GM18868 (cell line): ENCODE measurements around the gene PNLIPRP1.

ENCODE experiments used
- ATAC-seq: cut with Tn5 transposase; IDR thresholded peaks from one replicate; pipeline ENCODE4 v1.9.1; 2021; ENCODE audit warnings: mild to moderate bottlenecking, moderate library complexity; ENCODE audit not compliant: unreplicated experiment

Gene PNLIPRP1

DNA sequence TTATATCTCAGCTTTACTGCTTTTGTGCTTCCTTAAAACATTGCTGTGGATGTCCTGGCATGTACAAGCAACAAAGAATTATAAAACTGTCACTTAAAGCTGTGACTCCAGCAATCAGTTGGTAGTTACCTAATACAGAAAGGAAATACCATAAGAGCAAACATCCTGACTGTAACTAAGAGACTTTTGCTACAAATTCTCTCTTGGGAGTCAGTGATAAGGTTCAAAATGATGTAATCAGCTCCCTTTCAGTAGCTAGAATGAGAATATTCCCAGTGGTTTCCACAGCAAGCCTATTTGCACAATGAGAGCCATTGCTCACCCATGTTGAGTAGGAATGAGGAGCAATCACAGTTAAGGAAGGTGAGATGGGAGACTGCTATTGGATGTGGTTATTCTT lies 7.6 kb downstream of the PNLIPRP1 start:
- ATAC-seq = no peak

DNA sequence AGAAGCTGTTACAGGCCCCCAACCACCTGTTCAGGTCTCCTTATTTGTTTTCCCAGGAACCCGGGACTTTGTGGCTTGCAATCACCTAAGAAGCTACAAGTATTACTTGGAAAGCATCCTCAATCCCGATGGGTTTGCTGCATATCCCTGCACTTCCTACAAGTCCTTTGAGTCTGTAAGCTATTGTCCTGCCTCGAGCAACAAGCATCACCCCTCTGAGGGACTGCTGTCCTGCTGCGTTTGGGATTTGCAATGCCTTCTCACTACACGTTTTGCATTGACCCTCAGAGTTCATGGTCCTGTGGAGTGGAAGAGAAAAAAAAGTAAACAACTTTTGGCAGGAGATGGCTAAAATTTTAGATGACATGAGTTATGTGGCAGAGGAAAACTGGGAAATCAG lies 9.2 kb downstream of the PNLIPRP1 start:
- ATAC-seq = no peak

- no peak for ATAC-seq
Measured at GRCh38 chr10:116602648-116603400, 12.1 kb downstream of the PNLIPRP1 start.

- ATAC-seq = no peak
Measured at GRCh38 chr10:116606061-116606483, 15.3 kb downstream of the PNLIPRP1 start.

DNA sequence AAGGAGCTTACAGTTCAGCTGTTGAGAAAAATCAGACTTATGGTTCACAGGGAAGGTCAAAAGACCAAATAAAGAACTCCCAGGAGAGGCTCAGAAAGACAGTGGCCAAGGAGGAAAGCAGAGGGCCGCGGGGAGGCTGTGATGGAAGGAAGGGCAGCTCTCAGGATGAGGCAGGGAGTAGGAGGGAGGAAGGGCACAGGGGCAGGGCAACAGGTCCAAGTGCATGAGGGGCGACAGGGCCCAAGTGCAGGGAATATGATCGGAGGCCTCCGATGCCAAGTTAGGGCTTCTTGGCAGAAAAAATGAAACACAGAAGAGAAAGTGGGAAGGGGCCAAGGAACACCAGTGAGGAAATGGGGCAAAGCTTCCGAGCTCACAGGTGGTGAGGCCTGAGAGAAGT lies 16.6 kb downstream of the PNLIPRP1 start:
- no peak for ATAC-seq

- ATAC-seq = no peak
Measured at GRCh38 chr10:116608686-116609594, 18.2 kb downstream of the PNLIPRP1 start.

DNA sequence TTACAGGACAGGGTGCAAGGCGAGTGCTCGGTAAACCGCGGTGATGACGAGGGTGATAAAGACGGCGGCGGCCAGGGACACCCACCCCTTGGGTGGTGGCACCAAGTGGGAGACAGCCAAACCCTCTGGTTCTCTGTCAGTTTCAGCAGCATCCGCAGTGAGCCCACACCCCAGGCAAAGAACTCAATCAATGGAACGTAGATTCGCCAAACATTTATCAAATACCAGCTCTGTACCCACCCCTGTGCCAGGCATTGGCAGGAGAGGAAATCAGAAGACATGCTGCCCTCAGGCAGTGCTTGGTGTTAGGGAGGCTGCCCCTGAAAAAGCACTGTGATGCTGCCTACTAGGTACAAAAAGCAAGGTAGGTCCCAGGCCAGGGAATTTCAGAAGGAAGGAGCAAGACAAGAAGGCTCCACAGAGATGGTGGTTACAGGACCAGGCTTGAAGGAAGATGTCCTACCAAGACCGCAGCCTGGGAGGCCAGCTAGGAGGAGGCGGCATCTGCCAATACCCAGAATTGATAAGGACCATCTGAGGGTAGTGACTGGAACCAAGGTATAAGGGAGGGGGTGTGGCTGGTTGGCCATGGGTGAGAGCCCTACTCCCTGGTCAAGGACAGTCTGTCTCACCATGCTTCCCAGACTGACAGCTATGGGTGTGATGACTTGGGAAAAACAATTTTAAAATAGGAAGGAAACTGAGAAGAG lies 19.8 kb downstream of the PNLIPRP1 start:
- no peak for ATAC-seq

- no peak for ATAC-seq
Measured at GRCh38 chr10:116611153-116611545, 20.4 kb downstream of the PNLIPRP1 start.

- ATAC-seq = no peak
Measured at GRCh38 chr10:116612107-116612769, 21.5 kb downstream of the PNLIPRP1 start.

DNA sequence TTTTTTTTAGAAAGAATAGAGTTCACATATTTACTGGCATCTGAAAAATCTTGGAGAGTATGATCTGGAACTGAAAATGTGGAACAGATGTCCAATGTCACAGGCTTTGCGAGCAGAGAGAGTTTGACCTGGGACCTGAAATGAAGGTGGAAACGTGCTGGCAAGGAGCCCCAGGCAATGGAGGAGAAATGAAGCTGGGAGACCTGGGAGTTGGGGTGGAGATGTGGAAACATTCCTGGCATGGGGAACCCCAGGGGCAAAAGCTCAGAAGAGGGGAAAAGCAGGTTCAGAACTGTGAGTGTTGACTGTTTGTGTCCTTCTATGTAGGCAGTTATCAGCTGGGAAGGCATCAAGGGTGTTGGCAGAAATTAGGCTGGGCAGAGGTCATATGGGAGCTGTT lies 22.7 kb downstream of the PNLIPRP1 start:
- no peak for ATAC-seq

- no peak for ATAC-seq
Measured at GRCh38 chr10:116614796-116615195, 24.0 kb downstream of the PNLIPRP1 start.

DNA sequence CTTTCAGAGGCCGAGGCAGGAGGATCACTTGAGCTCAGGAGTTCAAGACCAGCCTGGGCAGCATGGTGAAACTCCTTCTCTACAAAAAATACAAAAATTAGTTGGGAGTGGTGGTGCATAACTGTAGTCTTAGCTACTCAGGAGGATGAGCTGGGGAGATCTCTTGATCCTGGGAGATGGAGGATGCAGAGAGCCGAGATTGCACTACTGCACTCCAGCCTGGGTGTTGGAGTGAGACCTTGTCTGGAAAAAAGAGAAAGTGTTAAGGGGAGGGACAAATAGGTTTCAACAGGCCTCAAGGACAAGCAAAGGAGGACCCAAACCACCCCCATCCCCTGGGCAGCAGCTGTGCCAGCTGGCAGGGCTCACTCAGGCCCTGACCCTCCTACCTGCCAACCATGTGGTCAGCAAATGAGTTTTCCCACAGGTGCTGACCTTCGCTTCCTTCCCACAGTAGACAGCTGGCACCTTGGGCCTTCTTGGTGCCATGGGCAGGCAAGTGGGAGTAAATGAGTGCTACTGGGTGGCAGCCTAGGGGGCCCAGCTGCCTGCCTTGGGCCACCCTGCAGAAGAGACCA lies 24.5 kb downstream of the PNLIPRP1 start:
- no peak for ATAC-seq

GRCh38 chr10:116620423-116621400 lies 30.0 kb downstream of the PNLIPRP1 start, which contains the start of gene PNLIPRP2:
TSS of gene PNLIPRP2 (plus strand) at chr10:116620953.
- ATAC-seq = no peak

GRCh38 chr10:116621476-116621875 lies 30.7 kb downstream of the PNLIPRP1 start:
- ATAC-seq = no peak

GRCh38 chr10:116621934-116622655 lies 31.3 kb downstream of the PNLIPRP1 start:
- no peak for ATAC-seq

DNA sequence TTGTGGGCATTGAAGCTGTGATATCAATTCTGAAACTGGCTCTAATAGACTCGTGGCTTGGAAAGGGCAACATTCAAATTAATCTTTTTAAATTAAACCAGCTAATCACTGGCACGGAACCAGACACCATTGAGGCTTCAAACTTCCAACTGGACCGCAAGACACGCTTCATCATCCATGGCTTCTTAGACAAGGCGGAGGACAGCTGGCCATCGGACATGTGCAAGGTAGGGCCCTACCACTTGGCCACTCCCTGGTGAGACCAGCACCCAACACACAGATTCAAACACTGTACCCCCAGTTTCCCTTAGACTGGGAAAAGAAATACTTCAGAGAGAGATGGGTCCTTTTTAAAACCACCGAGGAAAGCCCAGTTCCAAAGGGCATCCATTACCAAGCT lies 35.1 kb downstream of the PNLIPRP1 start:
- no peak for ATAC-seq

DNA sequence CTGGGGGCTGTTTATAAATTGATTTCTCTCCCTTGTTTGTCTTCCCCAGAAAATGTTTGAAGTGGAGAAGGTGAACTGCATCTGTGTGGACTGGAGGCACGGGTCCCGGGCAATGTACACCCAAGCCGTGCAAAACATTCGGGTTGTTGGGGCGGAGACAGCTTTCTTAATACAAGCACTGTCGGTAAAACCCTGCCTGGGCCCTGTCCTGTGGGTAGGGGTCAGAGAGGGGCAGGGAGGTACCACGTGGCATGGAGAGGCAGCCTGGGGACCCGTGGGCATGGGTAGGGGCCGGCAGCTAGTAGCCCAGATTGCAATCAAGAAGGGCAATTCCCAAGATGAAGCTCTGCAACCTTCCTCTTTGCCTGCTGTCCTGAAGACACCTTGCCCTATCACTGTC lies 36.1 kb downstream of the PNLIPRP1 start:
- ATAC-seq = no peak

DNA sequence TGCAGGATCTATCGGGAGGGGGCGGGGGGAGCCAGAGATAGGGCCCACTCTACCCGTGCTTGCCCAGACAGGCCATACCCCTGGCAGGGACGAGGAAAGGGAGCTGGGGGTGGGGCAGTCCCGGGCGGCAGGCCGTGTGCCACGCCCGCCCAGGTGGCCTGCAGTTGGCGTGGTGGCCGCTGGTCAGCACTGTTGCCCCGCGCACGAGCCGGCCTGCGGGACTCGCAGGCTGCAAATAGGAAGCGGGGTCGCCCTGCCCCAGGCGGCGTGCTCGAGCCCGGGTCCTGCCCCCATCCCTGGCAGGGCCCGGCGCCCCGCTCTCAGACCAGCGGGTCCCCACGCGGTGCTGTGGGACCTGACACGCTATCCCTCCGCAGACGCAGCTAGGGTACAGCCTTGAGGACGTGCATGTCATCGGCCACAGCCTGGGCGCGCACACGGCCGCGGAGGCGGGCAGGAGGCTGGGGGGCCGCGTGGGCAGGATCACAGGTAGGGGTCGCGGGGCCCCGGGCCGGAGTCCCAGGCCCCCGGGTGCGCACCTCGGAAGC lies 36.7 kb downstream of the PNLIPRP1 start:
- no peak for ATAC-seq
